ENCODE data around the gene OVOL3.

OVOL3 gene

DNA sequence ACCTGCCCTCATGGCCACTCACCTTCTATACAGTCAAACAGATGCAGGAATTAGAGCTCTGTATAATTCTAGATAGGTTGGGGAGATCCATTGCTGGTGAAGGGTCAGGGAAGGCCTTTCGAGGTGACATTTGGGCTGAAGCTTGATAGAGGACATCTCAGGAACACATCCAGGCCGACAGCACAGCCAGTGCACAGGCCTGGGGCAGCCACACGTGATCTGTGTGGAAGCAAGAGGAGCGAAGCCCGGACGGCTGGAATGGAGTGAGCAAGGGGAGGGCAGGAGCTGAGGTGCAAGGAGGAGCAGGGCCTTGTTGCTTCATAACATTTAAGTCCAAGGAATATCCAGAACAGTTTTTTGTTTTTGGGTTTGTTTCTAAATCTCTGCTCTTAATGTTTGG, 4.5 kb upstream of the OVOL3 start:
- DNase-seq (ENCODE audit: low spot score): no peak
- TF ChIP-seq, protein P1, sequence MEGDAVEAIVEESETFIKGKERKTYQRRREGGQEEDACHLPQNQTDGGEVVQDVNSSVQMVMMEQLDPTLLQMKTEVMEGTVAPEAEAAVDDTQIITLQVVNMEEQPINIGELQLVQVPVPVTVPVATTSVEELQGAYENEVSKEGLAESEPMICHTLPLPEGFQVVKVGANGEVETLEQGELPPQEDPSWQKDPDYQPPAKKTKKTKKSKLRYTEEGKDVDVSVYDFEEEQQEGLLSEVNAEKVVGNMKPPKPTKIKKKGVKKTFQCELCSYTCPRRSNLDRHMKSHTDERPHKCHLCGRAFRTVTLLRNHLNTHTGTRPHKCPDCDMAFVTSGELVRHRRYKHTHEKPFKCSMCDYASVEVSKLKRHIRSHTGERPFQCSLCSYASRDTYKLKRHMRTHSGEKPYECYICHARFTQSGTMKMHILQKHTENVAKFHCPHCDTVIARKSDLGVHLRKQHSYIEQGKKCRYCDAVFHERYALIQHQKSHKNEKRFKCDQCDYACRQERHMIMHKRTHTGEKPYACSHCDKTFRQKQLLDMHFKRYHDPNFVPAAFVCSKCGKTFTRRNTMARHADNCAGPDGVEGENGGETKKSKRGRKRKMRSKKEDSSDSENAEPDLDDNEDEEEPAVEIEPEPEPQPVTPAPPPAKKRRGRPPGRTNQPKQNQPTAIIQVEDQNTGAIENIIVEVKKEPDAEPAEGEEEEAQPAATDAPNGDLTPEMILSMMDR (IDR thresholded peaks at IDR 0.05; ENCODE audit: extremely low read depth, insufficient read depth, missing control alignments): no peak
- in situ Hi-C loops (cut with MboI; ENCODE audit: low pct_unique_long_range_greater_than_20kb, low sequenced_read_pairs, unreplicated experiment): no loop called here

DNA sequence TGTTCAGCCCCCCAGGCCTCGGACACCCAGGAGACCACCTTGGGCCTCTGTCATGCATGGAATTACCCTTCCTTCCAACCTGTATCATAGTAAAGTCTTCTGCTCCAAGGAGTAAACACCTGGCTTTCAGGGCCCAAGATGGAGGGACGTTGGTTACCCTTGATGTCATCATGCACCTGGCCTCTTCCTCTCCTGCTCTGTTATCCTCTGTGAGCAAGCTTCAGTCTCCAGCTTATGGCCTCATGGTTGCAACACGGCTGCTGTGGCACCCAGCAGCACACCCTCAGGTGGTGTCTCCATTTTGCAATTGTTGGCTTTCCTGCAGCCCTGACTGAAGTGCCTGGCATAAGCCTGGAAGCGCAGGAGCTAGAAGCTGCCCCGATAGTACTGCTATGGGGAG, 4.0 kb upstream of the OVOL3 start:
- TF ChIP-seq, protein P1 (IDR thresholded peaks at IDR 0.05; ENCODE audit: extremely low read depth, insufficient read depth, missing control alignments): no peak
- no peak for DNase-seq (ENCODE audit: low spot score)
- in situ Hi-C loops (cut with MboI; ENCODE audit: low pct_unique_long_range_greater_than_20kb, low sequenced_read_pairs, unreplicated experiment): no loop called here

DNA sequence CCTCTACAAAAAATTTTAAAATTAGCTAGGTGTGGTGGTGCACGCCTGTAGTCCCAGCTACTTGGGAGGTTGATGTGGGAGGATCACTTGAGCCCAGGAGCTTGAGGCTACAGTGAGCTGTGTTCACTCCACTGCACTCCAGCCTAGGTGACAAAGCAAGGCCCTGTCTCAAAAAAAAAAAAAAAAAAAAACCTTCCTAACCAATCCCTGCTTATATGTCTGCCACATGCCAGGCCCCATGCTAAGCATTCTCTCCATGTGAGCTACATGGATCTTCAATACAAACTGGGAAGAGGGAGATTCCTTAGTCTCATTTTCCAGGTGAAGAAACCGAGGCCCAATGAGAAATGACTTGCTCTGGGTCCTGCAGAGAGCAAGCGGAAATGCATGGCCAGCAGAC, 2.3 kb upstream of the OVOL3 start:
- in situ Hi-C loops (cut with MboI; ENCODE audit: low pct_unique_long_range_greater_than_20kb, low sequenced_read_pairs, unreplicated experiment): no loop called here
- DNase-seq (ENCODE audit: low spot score): no peak
- TF ChIP-seq, protein P1 (IDR thresholded peaks at IDR 0.05; ENCODE audit: extremely low read depth, insufficient read depth, missing control alignments): no peak

DNA sequence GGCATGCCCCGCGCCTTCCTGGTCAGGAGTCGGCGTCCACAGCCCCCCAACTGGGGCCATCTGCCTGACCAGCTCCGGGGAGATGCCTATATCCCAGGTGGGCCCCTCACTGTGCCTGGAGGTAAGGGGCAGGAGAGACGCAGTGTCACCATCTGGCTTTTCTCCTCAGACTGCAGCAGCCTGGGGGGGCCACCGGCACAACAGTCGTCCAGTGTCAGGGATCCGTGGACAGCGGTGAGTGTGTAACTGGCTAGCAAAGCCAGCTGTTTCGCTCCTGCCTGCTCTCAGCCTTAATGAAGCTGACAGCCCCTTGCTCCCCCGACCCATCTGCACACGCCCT, 227 bp downstream of the OVOL3 start:
- TF ChIP-seq, protein P1 (IDR thresholded peaks at IDR 0.05; ENCODE audit: extremely low read depth, insufficient read depth, missing control alignments): no peak
- DNase-seq (ENCODE audit: low spot score): no peak
- in situ Hi-C loops (cut with MboI; ENCODE audit: low pct_unique_long_range_greater_than_20kb, low sequenced_read_pairs, unreplicated experiment): no loop called here

DNA sequence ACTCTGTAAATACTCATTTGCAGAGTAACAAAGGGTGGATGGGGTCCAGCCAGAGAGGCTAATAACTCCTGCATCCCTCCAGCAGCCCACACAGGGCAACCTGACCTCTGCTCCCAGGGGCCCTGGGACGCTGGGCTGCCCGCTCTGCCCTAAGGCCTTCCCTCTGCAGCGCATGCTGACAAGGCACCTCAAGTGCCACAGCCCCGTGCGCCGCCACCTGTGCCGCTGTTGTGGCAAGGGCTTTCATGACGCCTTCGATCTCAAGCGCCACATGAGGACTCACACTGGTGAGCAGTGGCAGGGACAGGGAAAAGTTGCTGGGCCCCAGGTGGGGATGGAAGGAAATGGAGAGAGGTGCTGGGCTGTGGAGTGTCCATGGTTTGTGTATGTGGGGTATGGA, 1.7 kb downstream of the OVOL3 start:
- DNase-seq (ENCODE audit: low spot score): no peak
- in situ Hi-C loops (cut with MboI; ENCODE audit: low pct_unique_long_range_greater_than_20kb, low sequenced_read_pairs, unreplicated experiment): no loop called here
- TF ChIP-seq, protein P1 (IDR thresholded peaks at IDR 0.05; ENCODE audit: extremely low read depth, insufficient read depth, missing control alignments): no peak

DNA sequence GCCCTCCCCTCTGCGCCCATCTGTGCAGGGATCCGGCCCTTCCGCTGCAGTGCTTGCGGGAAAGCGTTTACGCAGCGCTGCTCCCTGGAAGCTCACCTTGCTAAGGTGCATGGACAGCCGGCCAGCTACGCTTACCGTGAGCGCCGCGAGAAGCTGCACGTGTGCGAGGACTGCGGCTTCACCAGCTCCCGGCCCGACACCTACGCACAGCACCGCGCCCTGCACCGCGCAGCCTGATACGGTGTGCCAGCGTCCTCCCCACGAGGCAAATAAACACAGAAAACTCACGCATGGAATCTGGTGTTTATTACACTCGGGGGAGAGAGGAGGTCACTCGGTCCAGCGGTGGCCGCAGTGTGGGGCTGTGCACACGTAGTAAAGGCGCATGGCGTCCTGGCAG, 2.5 kb downstream of the OVOL3 start:
- no peak for DNase-seq (ENCODE audit: low spot score)
- TF ChIP-seq, protein P1 (IDR thresholded peaks at IDR 0.05; ENCODE audit: extremely low read depth, insufficient read depth, missing control alignments): no peak
- in situ Hi-C loops (cut with MboI; ENCODE audit: low pct_unique_long_range_greater_than_20kb, low sequenced_read_pairs, unreplicated experiment): no loop called here
